ENCODE data around the gene ALPK3. TPM values are rescaled to one million over a fixed set of nuclear protein-coding genes. Genes with fewer than 3 reads are reported as not detected.

Gene ALPK3
- total RNA-seq, 1 donor from 2014 or later = 54.5 TPM

GRCh38 chr15:84888639-84889038, 71.5 kb downstream of the ALPK3 start:
- DNase-seq (ENCODE audit: low read depth) = no peak

GRCh38 chr15:84889313-84889990, 72.3 kb downstream of the ALPK3 start:
- TF ChIP-seq CTCF (IDR thresholded peaks at IDR 0.05; ENCODE audit: insufficient read depth, low read length, poor library complexity, severe bottlenecking) = no peak
- Histone ChIP-seq H3K36me3 (ENCODE audit: control insufficient read depth, insufficient read depth, low read length) (no peaks in the 10 kb centered on the region), H3K27me3 (ENCODE audit: control insufficient read depth, insufficient read depth, low read length) (peaks cover 3% of the 10 kb centered on the region), H3K4me3 (ENCODE audit: low read depth, low read length) (no peak overlapping the region)
- no peak for DNase-seq (ENCODE audit: low read depth)

More at GRCh38 chr15:84888639-84889038, 71.5 kb downstream of the ALPK3 start:
- H3K27me3 ChIP-seq (ENCODE audit: control insufficient read depth, insufficient read depth, low read length) = peaks cover 3% of the 10 kb centered on the region
- no peaks in the 10 kb centered on the region for H3K36me3 ChIP-seq (ENCODE audit: control insufficient read depth, insufficient read depth, low read length)
- no peak overlapping the region for H3K4me3 ChIP-seq (ENCODE audit: low read depth, low read length)
- TF ChIP-seq CTCF (IDR thresholded peaks at IDR 0.05; ENCODE audit: insufficient read depth, low read length, poor library complexity, severe bottlenecking) = no peak

GRCh38 chr15:84889991-84890669, 73.0 kb downstream of the ALPK3 start:
- DNase-seq (ENCODE audit: low read depth) = no peak
- no peak for TF ChIP-seq CTCF (IDR thresholded peaks at IDR 0.05; ENCODE audit: insufficient read depth, low read length, poor library complexity, severe bottlenecking)
- peaks cover 3% of the 10 kb centered on the region for H3K27me3 ChIP-seq (ENCODE audit: control insufficient read depth, insufficient read depth, low read length)
- no peaks in the 10 kb centered on the region for H3K36me3 ChIP-seq (ENCODE audit: control insufficient read depth, insufficient read depth, low read length)
- H3K4me3 ChIP-seq (ENCODE audit: low read depth, low read length) = no peak overlapping the region

- no peak for DNase-seq (ENCODE audit: low read depth)
- peaks cover 3% of the 10 kb centered on the region for H3K27me3 ChIP-seq (ENCODE audit: control insufficient read depth, insufficient read depth, low read length)
- no peaks in the 10 kb centered on the region for H3K36me3 ChIP-seq (ENCODE audit: control insufficient read depth, insufficient read depth, low read length)
- TF ChIP-seq CTCF (IDR thresholded peaks at IDR 0.05; ENCODE audit: insufficient read depth, low read length, poor library complexity, severe bottlenecking) = no peak
- no peak overlapping the region for H3K4me3 ChIP-seq (ENCODE audit: low read depth, low read length)
Measured at GRCh38 chr15:84890670-84891162, 73.6 kb downstream of the ALPK3 start.

GRCh38 chr15:84891339-84891738, 74.2 kb downstream of the ALPK3 start:
- no peak for DNase-seq (ENCODE audit: low read depth)

More at GRCh38 chr15:84891339-84891738, 74.2 kb downstream of the ALPK3 start:
- H3K27me3 ChIP-seq (ENCODE audit: control insufficient read depth, insufficient read depth, low read length) = peaks cover 3% of the 10 kb centered on the region
- no peak overlapping the region for H3K4me3 ChIP-seq (ENCODE audit: low read depth, low read length)
- no peaks in the 10 kb centered on the region for H3K36me3 ChIP-seq (ENCODE audit: control insufficient read depth, insufficient read depth, low read length)
- TF ChIP-seq CTCF (IDR thresholded peaks at IDR 0.05; ENCODE audit: insufficient read depth, low read length, poor library complexity, severe bottlenecking) = no peak

All from kidney epithelial cell (primary cell).